Measurements from ENCODE around the gene NTM.

DNA sequence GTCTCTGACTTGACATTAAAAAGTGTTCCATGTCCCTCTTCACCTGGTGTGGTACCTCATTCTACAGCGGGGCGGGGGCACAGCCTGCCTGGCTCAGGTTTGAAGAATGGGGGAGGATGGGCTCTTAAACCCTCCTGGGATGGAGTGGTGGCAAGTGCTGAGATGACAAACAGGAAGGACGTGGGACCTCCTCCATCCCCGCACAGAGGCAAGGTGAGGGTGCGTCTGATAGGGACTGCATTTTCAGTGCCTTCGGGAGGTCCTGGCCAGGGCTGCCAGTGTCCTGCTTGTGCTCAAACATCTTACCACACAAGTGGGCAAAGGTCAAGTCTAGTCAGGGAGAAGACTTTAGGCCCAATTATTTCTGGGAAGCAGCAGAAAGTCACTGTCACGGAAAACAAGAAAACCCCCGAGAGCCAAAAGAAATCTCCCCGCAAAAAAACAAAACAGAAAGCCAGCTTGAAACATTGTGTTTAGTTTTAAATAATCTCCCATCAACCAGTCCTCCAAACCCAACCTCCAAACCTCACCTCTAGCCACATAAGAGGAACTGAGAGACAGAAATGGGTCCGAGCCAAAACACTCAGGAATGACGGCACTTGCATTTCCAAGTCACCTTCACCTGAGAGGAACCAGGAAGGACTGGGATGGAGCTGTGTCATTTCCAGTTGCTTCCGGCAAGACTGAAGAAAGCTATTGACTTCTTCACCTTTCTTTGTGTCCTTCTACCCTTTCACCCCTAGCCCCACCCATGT is 966.5 kb downstream of the NTM start:
- no peak for TF ChIP-seq POLR2A (IDR thresholded peaks at IDR 0.05)
- TF ChIP-seq, protein P1, sequence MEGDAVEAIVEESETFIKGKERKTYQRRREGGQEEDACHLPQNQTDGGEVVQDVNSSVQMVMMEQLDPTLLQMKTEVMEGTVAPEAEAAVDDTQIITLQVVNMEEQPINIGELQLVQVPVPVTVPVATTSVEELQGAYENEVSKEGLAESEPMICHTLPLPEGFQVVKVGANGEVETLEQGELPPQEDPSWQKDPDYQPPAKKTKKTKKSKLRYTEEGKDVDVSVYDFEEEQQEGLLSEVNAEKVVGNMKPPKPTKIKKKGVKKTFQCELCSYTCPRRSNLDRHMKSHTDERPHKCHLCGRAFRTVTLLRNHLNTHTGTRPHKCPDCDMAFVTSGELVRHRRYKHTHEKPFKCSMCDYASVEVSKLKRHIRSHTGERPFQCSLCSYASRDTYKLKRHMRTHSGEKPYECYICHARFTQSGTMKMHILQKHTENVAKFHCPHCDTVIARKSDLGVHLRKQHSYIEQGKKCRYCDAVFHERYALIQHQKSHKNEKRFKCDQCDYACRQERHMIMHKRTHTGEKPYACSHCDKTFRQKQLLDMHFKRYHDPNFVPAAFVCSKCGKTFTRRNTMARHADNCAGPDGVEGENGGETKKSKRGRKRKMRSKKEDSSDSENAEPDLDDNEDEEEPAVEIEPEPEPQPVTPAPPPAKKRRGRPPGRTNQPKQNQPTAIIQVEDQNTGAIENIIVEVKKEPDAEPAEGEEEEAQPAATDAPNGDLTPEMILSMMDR (IDR thresholded peaks at IDR 0.05): no peak

Measured in esophagus squamous epithelium (tissue), 4 donors.